GM21515 (cell line): ENCODE measurements around the gene SEMA7A.

Experiments
- ATAC-seq: cut with Tn5 transposase; IDR thresholded peaks from one replicate; pipeline ENCODE4 v1.9.1; 2021; ENCODE audit not compliant: unreplicated experiment

The SEMA7A gene

DNA sequence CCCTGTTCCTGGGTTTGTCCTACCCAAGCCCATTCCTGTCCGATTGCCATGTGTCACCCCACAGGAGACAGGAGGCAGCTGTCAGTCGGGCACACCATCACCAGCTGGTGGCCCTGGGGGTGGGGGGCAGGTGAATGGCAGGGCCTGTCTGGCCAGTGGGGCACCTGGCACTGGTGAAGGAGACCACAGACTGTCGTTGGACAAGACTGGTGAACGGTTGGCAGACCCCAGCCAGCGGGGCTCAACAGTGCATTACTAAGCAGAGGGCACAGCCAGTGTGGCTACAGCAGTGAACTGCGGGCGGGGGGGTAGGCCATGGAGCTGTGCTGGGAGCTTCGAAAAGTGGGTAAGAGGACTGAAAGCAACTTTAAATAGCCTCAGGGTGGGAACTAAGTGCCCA, 2.1 kb downstream of the SEMA7A start:
- ATAC-seq, result no peak

DNA sequence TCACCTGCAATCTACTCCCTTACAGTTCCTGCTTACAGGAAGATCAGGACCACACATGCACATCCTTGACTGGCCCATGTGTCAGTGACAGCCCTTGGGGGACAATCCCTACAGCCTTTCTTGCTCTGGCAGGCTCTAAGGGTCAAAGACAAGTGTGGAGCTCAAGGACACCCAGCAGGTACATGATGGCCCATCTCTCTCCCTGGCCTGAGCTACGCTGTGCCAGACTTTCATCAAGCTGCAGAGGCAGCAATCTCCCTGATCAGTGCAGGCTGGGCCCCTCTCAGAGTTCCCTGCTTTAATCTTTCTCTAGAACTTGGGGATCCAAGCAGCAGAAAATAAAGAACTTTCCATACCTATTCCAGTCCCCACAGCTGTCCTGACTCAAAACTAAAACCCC, 2.6 kb downstream of the SEMA7A start:
- ATAC-seq, result no peak

DNA sequence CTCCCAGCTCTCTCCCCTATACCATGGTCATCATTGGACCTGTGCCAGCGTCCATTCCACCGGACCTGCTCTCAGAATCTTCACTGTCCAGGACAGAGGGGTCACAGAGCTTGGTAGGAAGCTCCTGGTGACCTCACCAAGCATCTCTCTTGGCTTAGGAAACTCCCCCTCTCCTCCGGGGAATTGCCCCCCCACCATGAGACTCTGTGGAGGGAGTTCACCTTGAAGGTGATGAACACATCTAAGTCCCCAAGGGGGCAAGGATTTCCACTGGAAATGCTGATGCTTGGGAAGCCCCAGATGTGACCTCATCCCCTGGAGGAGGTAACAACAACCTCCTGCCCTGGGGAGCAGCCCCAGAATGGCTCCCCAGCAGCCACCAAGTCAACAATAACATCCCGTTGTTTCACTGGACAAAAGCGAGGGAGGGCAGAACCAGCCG, 3.2 kb downstream of the SEMA7A start:
- ATAC-seq, result no peak

DNA sequence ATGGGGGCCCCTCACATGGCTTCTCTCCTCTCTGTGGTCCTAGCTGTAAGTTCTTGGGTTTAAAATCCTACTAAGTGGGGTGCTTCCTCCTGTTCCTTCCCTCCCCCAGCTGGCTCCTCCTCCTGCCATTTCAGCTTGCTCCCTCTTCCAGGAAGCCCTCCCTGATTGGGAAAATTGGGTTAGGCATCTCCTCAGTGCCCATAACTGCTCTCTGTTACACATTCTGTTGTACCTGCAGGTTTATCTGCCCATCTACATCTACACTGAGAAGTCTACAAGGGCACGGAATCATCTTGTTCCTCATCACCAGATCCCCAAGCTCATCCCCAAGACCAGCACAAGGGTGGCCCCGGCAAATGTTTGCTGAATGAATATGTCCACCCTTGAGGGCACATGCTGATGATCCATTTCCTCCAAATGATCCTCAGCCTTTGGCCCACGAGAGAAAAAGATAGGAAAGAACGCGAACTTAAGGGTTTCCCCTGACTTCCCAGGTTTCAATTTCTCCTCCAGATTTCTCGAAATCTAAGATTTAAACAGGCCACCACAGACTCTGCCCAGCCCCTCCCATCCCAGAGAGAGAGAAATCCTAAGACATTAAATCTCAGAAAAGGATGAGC, 3.9 kb downstream of the SEMA7A start:
- no peak for ATAC-seq

DNA sequence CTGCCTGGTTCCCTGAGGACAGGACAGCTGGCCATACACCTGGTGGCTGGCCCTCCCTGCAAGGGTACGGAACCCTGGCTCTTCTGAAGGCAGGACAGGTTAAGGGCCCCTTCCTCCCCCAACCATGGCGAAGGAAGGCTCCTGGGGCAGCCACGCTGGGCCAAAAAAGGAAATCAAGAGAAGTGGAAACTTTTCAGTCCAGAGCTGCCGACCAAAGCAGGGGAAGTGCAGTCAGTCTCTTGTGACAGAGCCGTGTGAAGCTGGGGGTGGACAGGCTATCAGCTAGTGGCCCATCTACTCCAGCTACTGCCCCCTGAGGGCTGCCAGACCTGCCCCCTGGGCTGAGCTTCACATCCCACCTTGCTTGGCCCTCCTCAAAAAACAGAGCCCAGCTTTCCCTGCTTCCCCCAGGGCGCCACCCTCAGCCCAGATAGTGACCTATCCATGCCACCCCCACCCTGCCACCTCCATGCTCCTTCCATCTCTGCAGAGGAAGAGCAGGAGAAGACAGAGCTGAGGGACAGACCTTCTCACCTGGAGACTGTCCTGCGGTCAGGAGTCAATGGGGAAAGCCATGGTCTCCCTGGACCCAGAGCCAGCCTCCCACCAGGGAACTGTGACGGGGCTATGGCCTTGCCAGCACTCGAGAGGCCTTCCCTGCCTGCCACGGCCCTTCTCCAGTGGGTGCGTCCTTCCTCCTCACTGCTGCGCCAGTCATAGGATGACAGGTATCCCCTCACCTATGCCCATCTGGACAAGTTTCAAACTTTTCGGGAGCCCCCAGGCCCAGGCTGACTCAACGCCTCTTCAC, 4.6 kb downstream of the SEMA7A start:
- ATAC-seq, result no peak

DNA sequence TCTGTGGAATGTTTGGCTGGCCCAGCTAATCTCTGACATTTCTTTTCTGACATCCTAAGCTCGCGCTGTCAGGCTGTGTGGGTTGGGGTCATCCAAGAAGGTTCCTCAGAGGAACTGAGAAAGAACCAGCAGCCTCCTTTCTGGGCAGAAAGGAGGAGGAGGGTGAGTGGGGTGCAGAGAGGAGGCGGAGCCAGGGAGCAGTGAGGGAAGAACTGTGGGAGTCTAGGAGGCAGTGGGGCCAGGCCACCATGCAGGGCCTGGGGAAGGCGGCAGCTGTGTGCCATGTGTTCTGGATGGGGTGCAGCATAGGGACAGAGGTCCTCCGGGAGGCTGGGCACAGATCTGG, 5.3 kb downstream of the SEMA7A start:
- no peak for ATAC-seq

DNA sequence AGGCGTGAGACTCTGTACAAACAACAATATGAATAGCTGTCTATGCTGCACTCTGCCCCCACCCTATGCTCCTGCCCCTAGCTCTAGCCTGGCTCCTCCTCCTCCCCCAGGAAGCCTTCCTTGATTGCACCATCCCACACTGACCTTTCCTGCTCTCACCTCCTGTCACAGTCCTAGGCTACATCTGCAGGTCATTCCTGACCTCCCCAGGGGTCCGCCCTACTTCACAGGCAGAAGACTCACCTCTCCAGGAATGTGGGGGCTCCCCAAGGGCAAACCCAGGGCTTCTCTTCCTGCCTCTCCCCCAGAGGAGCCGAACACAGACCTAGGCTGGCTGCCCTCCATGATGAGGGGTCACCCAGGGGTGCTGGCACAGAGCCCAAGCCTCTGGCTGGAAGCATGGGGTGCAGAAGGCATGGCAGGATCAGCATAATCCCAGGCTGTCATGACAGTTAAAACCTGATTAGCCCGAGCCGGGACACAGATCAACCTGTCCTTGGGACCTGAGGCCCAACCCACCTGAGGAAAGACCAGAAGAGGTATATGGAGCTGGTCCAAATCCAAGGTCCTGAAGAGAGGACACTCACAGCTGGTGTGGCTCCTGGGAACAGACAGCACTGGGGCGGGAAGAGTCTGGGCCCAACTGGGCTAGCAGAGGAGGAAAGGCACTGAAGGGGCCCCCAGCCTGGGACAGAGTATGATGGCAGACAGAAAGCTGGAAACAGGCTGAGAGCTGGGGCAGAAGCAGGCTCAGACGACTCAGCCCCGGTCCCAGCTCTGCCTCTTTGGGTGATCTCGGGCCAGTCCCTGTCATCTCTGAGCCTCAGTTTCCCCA, 5.9 kb downstream of the SEMA7A start:
- no peak for ATAC-seq

DNA sequence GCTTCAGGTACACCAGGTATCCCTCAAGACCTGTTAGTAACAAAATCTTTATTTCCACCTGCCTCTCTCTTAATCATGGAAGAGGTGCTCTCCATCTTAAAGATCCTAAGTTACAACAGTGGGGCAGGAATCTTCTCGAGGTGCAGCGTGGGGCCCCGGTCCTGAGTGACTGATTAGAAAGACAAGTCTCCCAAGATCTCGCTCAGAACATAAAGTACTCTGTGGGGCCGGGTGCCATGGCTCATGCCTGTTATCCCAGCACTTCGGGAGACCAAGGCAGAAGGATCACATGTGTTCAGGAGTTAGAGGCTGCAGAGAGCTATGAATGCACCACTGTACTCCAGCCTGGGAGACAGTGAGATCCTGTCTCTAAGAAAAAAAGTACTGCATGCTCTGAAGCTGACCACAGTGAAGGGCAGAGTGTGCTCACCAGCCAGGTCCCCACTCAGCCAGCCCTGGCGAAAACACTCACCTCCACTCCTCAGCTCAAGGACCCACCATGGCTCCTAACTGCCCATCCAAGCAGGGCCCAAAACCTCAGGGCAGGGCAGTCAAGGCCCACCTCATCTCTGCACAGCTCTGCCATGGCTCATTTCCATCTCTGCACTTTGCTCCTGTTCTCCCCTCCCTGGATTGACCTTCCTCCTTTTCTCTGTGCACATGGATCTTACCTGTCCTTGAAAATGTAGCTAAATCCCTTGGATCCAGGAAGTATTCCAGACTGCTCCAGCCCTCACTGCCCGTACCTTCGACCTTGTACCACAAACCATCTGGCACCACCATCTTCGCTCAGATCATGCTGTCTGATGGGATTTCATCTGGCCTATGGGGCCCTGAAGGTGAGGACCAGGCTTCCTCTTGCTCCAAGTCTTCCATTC, 7.1 kb downstream of the SEMA7A start:
- no peak for ATAC-seq

DNA sequence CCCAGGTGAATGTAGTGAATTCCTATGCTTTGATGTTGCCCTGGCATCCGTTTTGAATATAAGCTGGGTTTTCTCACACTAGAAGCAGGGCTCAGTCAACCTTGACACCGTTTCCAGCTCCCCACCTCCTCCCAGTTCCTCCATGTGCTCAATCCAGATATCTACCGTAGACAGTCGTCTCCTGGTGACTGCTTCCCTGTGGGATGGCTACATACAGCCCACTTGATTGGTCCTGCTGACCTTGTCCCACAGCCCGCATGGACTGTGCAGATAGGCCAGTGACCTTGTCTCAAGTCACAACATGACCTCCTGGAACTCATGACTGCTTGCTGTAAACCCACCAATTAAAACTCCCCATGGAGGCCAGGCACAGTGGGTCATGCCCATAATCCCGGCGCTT, 8.1 kb downstream of the SEMA7A start:
- ATAC-seq, result no peak

DNA sequence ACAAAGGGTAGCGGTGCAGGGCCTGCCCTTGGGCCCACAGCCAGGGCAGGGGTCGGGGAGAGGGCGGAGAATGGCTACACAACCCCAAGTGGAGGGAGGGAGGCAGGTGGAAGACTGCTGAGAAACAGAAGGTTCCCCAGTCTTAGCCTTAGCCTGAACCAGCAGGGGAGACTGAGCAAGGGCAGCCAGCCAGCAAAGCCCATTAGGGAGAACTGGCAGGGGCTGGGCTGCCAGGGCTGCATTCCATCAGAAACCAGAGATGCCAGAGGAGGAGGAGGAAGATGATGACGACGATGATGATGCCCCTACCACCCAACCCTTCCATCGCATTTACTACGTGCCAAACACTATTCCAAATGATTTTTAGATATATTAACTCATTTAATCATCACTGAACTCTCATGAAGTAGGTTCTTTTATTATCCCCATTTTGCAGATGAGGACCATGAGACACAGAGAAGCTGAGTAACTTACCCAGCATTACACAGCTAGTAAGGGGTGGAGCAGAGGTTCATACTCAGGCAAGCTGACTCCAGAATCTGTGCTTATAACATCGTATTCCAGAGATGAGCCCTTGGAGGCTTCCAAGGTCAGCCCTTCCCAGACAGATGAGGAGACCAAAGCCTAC, 8.7 kb downstream of the SEMA7A start:
- ATAC-seq, result no peak

DNA sequence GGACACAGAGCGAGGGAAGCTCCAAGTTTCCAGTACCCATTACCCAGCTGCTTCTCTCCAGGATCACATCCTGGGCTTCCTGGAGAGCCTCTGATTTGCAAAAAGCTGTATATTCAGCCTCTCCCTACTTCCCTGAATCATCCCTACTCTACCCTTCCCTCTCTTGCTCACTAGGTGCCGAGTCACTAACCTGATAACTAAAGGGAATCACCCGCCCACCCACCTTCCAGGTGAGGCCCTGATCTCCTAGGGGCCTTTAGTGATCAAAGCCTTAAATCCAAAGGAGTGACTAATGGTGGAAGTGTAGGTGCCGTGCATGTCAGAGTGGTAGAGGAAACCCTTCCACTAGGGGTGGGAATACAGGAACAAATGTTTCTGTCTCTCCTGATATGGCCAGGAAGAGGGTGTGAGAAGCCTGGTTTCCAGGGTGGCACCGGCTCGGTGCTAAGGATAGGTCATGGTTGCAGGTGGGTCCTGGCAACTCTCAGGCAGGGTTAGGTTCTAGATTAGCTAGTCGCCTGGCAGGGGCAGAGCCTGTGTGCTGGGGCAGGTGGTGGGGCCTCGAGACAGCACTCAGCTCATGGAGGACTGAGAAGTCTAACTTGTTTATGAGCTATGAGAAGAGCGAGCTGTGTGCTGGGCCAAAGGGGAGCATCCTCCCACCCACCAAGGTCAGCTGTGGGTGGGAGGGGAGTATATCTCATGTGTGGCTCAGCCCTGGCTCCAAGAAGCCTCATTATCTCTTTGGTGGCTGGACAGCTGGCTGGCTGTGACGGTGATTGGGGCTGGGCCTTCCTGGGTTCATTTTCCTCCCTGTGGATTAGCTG, 10.1 kb downstream of the SEMA7A start:
- ATAC-seq, result no peak

DNA sequence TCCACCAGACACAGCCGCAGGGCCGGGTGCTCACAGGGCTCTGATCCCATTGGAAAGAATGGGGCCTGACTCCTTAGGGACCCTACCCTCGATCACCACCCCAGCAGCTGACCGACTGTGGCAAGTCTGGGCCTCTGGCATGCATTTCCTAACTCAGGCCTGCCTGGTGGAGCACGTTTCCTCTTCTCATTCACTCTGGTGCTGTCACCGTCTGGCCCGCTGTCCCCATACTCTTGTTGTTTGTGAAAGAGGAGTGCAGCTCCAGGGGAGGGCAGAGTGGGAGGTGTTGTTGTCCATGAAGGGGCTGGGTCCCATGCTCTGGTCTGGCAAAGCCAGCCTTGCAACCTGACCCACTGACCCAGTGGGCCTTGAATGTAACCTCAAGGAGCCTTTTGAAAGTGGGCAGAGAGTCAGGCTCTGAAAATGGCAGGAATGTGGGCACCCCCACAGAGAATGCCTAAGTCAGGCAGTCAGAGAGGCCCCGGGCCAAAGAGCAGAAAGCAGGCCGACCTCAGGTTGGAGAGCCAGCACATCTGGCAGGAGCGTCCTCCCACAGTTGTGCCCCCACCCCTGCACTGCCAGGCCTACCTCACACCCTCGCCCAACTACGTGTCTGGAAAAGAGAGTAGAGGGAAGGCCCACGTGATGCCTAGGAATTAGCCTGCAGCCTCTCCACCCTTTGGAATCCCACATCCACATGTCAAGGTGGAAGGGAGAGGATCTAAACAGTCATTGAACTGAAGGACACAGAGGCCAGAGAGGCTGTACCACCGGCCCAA, 10.9 kb downstream of the SEMA7A start:
- no peak for ATAC-seq

DNA sequence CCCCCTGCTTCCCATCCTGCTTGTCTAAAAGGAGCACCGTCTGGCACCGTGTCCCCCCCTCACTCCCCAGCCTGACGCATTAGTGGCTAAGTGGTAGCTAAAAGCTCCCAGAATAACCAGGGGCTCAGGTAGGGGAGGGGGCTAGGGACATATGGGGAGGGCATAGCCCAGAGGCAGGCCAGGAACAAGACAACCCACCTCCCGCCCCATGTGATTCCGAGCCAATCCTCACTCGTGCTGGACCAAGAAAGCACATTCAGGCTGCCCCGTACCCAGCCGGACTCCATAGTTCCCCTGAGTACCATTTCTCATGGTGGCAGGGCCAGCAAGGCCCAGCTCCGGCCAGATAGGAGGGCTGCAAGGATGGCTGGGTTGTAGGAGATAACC, 11.5 kb downstream of the SEMA7A start:
- no peak for ATAC-seq

DNA sequence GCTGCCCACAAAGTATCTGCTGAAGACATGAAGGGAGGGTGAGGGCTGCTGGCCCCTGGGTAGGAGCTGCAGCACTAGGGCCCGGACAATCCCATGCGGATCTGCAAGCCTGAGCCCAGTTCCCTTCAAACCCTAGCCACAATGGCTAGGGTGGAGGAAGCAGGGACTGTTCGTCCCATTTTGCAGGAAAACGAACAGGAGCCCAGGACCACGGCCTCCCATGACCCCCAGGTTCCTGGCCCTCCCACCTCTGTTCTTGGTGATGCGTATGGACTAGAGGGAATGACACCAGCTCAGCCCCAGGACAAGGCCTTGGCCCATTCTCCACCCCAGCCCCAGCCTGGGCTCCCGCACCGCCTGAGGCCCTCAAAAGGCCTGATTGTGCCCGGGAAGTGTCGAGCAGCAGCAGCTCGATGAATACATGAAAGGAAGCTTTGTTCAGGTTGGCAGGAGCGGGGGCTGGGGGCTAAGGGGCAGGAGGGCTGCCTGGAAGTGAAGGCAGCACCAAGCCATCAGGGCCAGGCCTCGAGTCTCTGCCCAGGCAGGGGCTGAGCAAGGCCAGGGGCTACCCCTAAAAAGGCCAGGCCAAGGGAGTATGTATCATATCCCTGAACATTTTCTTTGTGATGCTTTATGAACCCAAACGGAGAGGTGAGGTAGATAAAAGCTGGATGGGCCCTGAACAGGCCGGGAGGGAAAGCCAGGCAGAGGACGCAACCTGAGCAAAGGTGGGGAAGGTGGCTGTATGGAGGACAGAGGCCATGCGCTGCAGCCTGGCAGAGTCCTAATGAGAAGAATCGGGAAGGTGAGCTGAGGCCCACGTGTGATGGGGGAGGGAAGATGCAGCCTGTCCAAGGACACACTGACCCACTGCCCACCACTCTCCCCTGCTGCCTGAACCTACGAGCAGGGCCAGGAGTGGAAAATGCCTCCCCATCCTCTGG, 12.2 kb downstream of the SEMA7A start:
- ATAC-seq, result no peak

DNA sequence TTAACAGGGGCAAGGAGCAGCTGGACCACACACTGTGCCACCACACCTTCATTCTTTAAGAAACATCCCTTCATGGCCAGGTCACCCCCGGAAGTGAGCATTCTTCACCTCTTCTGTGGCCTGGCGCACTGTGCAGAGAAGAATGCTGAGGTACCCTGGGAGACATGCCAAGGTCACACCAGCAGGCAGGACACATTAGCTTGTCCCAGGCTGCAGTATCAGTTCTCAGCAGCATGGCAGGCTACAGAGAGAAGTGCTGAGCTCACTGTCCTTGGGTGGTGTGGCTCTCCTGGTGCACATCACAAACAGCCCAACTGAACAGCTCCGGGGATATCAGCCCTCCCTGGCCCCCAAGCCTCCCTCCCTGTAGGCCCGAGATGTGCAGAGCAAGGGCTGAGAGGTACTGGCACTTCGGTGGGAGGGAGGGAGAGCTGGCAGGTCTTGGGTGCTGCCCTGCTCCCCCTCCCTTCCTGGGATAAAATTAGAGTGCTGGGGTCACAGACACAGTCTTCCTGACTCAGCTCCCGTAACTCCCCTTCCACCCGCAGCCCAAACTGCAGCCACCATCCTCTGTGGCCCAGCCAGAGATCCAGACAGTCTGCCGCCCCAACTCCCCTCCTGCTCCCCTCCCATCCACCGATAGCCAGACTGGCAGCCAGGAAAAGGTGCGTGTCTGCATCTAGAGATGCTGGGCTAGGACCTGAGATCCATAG, 13.4 kb downstream of the SEMA7A start:
- no peak for ATAC-seq

DNA sequence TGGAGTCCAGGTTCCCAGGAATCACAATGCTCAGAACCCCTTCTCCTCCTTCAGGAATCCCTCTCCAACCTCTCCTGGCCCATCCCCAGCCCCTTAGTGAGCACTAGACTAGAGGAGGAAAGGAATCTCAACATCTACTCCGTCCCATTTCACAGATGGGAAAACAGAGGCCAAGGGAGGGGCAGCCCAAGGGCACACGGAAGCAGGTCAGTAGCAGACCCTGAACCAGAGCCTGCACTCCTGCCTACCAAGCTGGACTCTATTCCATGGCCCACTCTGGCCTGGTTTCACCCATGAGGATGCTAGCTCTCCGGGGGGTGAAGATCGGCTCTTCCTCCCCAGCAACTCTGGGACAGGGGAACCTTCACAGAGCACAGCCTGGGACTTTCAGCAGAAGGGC, 14.3 kb downstream of the SEMA7A start:
- ATAC-seq, result no peak
